Measurements from ENCODE around the gene HSD11B2. TPM values are rescaled to one million over a fixed set of nuclear protein-coding genes. Genes with fewer than 3 reads are reported as not detected.

Gene HSD11B2
- total and polyA plus RNA-seq, 2 donors (not counting 3 experiments of a cell fraction or from before 2014, with no cell fraction given) = 0.10 TPM; not detected in 1

DNA sequence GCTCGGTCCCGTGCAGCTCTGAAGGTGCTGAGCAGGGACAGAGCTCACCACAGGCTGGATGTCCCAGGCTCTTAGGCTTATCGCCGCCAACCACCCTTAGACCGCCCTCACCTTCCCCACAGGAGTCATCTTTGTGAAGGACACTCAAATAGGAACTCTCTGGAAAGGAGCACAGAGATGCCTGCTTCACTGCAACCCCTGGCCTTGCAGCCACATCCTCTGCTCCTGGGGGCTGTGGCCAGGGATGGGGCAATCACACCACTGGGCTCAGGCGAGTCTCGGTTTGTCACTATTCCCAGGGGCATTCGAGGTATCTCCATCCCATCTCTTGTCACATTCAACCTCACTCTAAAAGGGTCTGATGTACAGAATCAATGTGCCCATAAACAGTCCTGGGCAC lies 25.6 kb upstream of the HSD11B2 start:
- FAIRE-seq (no peak), DNase-seq (ENCODE audit: low read depth, low spot score) (no peak)
- Histone ChIP-seq H3K27me3 (ENCODE audit: control insufficient read depth in 2 of 2, insufficient read depth in 2 of 2, low read length in 2 of 2) (no peaks in the 10 kb centered on the region), H3K4me2 (ENCODE audit: insufficient read depth, low read length) (no peak overlapping the region), H3K36me3 (ENCODE audit: control insufficient read depth in 2 of 2, extremely low read depth in 1 of 2, insufficient read depth in 2 of 2, low read length in 2 of 2) (no peaks in the 10 kb centered on the region), H4K20me1 (replicated peaks; ENCODE audit: control insufficient read depth, extremely low read depth, insufficient read depth, low read length) (no peaks in the 10 kb centered on the region), H3K79me2 (ENCODE audit: control insufficient read depth, insufficient read depth, low read length) (no peaks in the 10 kb centered on the region), H2AFZ (ENCODE audit: low read depth, low read length) (no peak overlapping the region), H3K27ac (ENCODE audit: insufficient read depth, low read depth, low read length) (no peak overlapping the region), H3K9me3 (replicated peaks; ENCODE audit: control insufficient read depth, insufficient read depth, low read length) (no peaks in the 10 kb centered on the region), H3K9ac (replicated peaks; ENCODE audit: extremely low read depth, insufficient read depth, low read length) (no peak overlapping the region), H3K4me3 (replicated peaks in 1 of 3; ENCODE audit: insufficient read depth in 1 of 3, low read depth in 1 of 3, low read length in 3 of 3) (no peak overlapping the region), H3K9me1 (replicated peaks; ENCODE audit: control insufficient read depth, extremely low read depth, insufficient read depth, low read length) (no peaks in the 10 kb centered on the region), H3K4me1 (ENCODE audit: control insufficient read depth, extremely low read depth, insufficient read depth, low read length) (peaks cover 20% of the 10 kb centered on the region)
- ChIA-PET CTCF (interaction anchor here (1.5 kb wide), 1 partner anchor 60 kb away, joined by 4 read pairs; no protein-coding TSS in a partner anchor), POLR2A (interaction anchor here (0.6 kb wide), 2 partner anchors 28 to 590 kb away, joined by 5 to 6 read pairs; no protein-coding TSS in a partner anchor)
- intact Hi-C loops (cut with micrococcal nuclease) (no loop called here), dilution Hi-C loops (cut with MboI; ENCODE audit: extremely low pct_ligation_motif_present, low sequenced_read_pairs) (no loop called here)
- no peak for TF ChIP-seq GATA2 (IDR thresholded peaks at IDR 0.05; ENCODE audit: insufficient read depth, insufficient read length, low read depth, low read length)
- TF ChIP-seq POLR2AphosphoS5 (IDR thresholded peaks at IDR 0.05; ENCODE audit: insufficient read depth, low read depth, low read length) = no peak
- no peak for TF ChIP-seq POLR2A (IDR thresholded peaks at IDR 0.05; ENCODE audit: low read depth, low read length)
- no peak for TF ChIP-seq MYC (IDR thresholded peaks at IDR 0.05; ENCODE audit: low read depth, low read length)
- TF ChIP-seq, protein P1, sequence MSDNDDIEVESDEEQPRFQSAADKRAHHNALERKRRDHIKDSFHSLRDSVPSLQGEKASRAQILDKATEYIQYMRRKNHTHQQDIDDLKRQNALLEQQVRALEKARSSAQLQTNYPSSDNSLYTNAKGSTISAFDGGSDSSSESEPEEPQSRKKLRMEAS (IDR thresholded peaks at IDR 0.05; ENCODE audit: insufficient read depth, insufficient read length) = no peak
- TF ChIP-seq EZH2 (IDR thresholded peaks at IDR 0.05; ENCODE audit: borderline replicate concordance, low read depth, low read length, severe bottlenecking) = no peak
- TF ChIP-seq FOS (IDR thresholded peaks at IDR 0.05; ENCODE audit: borderline replicate concordance, insufficient read depth, low read length) = no peak
- TF ChIP-seq JUN (IDR thresholded peaks at IDR 0.05; ENCODE audit: borderline replicate concordance, insufficient read depth, insufficient read length, low read depth) = no peak
- TF ChIP-seq, protein P2, sequence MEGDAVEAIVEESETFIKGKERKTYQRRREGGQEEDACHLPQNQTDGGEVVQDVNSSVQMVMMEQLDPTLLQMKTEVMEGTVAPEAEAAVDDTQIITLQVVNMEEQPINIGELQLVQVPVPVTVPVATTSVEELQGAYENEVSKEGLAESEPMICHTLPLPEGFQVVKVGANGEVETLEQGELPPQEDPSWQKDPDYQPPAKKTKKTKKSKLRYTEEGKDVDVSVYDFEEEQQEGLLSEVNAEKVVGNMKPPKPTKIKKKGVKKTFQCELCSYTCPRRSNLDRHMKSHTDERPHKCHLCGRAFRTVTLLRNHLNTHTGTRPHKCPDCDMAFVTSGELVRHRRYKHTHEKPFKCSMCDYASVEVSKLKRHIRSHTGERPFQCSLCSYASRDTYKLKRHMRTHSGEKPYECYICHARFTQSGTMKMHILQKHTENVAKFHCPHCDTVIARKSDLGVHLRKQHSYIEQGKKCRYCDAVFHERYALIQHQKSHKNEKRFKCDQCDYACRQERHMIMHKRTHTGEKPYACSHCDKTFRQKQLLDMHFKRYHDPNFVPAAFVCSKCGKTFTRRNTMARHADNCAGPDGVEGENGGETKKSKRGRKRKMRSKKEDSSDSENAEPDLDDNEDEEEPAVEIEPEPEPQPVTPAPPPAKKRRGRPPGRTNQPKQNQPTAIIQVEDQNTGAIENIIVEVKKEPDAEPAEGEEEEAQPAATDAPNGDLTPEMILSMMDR (IDR thresholded peaks at IDR 0.05; ENCODE audit: extremely low read depth in 1 of 2, insufficient read depth in 1 of 2, low read depth in 1 of 2, low read length in 2 of 2) = no peak
- no TSS peak for BruUV-seq (replicated peaks)
